GM12878 (cell line): ENCODE results near the gene SPDL1. TPM values are rescaled to one million over a fixed set of nuclear protein-coding genes. Genes with fewer than 3 reads are reported as not detected.

Experiments used
- ATF7 ChIP-seq: fragments of 450-650 bp; IDR thresholded peaks from 2 replicates; pipeline ENCODE4 v1.6.1; 2016; ENCODE audit warnings: low read depth, mild to moderate bottlenecking
- BCL11A ChIP-seq: IDR thresholded peaks from 2 replicates; pipeline ENCODE4 v1.6.1; 2011; ENCODE audit warnings: low read depth, low read length
- CBFB ChIP-seq: IDR thresholded peaks from 2 replicates; pipeline ENCODE4 v1.6.1; 2016; ENCODE audit warnings: antibody characterized with exemption, low read depth
- CBX3 ChIP-seq: fragments of 200-600 bp; sonication (generic); IDR thresholded peaks from 2 replicates; pipeline ENCODE4 v1.6.1; 2016; ENCODE audit warnings: low read depth, borderline replicate concordance
- CREB1 ChIP-seq: IDR thresholded peaks from 2 replicates; pipeline ENCODE4 v1.6.1; 2012; ENCODE audit warnings: low read depth, mild to moderate bottlenecking, inconsistent platforms
- EZH2 ChIP-seq: IDR thresholded peaks from 2 replicates; pipeline ENCODE4 v1.6.1; 2012; ENCODE audit warnings: low read depth, mild to moderate bottlenecking, control low read depth, inconsistent platforms, low read length, borderline replicate concordance; ENCODE audit not compliant: control insufficient read depth
- HDAC6 ChIP-seq: fragments of 200-600 bp; sonication (generic); IDR thresholded peaks from one replicate; pipeline ENCODE4 v1.8.0; 2017; ENCODE audit warnings: antibody characterized with exemption; ENCODE audit not compliant: unreplicated experiment
- IKZF1 ChIP-seq: fragments of 450-650 bp; conservative IDR thresholded peaks from 2 replicates; pipeline ENCODE4 v1.6.1; 2017; ENCODE audit warnings: antibody characterized with exemption, mild to moderate bottlenecking
- IRF5 ChIP-seq: fragments of 450-650 bp; IDR thresholded peaks from 2 replicates; pipeline ENCODE4 v1.6.1; 2017; ENCODE audit warnings: borderline replicate concordance
- NFIC ChIP-seq: IDR thresholded peaks from 2 replicates; pipeline ENCODE4 v1.6.1; 2012; ENCODE audit warnings: low read depth, mild to moderate bottlenecking, inconsistent platforms, low read length, moderate library complexity
- NFXL1 ChIP-seq: fragments of 450-650 bp; IDR thresholded peaks from 2 replicates; pipeline ENCODE4 v1.6.1; 2017; ENCODE audit warnings: antibody characterized with exemption, mild to moderate bottlenecking, borderline replicate concordance
- NFYA ChIP-seq: IDR thresholded peaks from 2 replicates; pipeline ENCODE4 v1.6.1; 2011; ENCODE audit warnings: low read depth, mild to moderate bottlenecking, low read length, improper control_type of control experiment, borderline replicate concordance
- POU2F2 ChIP-seq: IDR thresholded peaks from 3 replicates; pipeline ENCODE4 v1.6.1; 2011; ENCODE audit warnings: low read depth, mild to moderate bottlenecking, low read length, borderline replicate concordance
- SMC3 ChIP-seq: IDR thresholded peaks from 2 replicates; pipeline ENCODE4 v1.6.1; 2011; ENCODE audit warnings: low read length, improper control_type of control experiment, borderline replicate concordance
- TBL1XR1 ChIP-seq: IDR thresholded peaks from 2 replicates; pipeline ENCODE4 v1.6.1; 2012; ENCODE audit warnings: low read depth, low read length, improper control_type of control experiment
- USF1 ChIP-seq: IDR thresholded peaks from 2 replicates; pipeline ENCODE4 v1.6.1; 2011; ENCODE audit warnings: borderline replicate concordance, low read depth, mild to moderate bottlenecking, moderate library complexity, mixed read lengths, low read length; ENCODE audit not compliant: insufficient read depth; ENCODE audit errors: extremely low read length
- WRNIP1 ChIP-seq: IDR thresholded peaks from 2 replicates; pipeline ENCODE4 v1.6.1; 2011; ENCODE audit warnings: low read depth, low read length, improper control_type of control experiment, borderline replicate concordance
- ZNF24 ChIP-seq: fragments of 450-650 bp; IDR thresholded peaks from 2 replicates; pipeline ENCODE4 v1.6.1; 2017; ENCODE audit warnings: antibody characterized with exemption, mild to moderate bottlenecking
- ZSCAN29 ChIP-seq: fragments of 450-650 bp; IDR thresholded peaks from 2 replicates; pipeline ENCODE4 v1.6.1; 2017; ENCODE audit warnings: mild to moderate bottlenecking, moderate library complexity
- ZZZ3 ChIP-seq: IDR thresholded peaks from 2 replicates; pipeline ENCODE4 v1.6.1; 2011; ENCODE audit warnings: low read depth; ENCODE audit not compliant: control insufficient read depth, insufficient read length
- polyA plus RNA-seq, 11 experiments: library from polyadenylated mRNA; depleted of rRNA in 4 of 11; unstranded in 6 of 11; stranded (reverse) in 5 of 11; fragments of >200 nt; fragmentation: Nextera tagmentation in 4 of 11; fragmentation: Illumina TruSeq in 1 of 11; extraction: Ambion mirVana in 4 of 11; extraction: Trizol in 1 of 11; gene quantifications; 1 replicate in 1 of 11; 2 replicates in 10 of 11; pipeline versions ENCODE4 v1.2.1 to v1.2.3, GENCODE V29; 2011 to 2016; ENCODE audit warnings: inconsistent platforms in 2 of 11, missing spikeins in 2 of 11, low read depth in 1 of 11
- total RNA-seq, 4 experiments: library from RNA; depleted of rRNA in 3 of 4; stranded (reverse); fragments of >200 nt in 3 of 4; fragmentation: Illumina TruSeq in 1 of 4; extraction: Trizol in 1 of 4; gene quantifications; 2 replicates each; pipeline versions ENCODE4 v1.2.1 to v1.2.3, GENCODE V29; 2013 to 2021
- TF ChIP-seq, protein P1 (sequence below): IDR thresholded peaks from 2 replicates; pipeline ENCODE4 v1.6.1; 2012; ENCODE audit warnings: mild to moderate bottlenecking, low read depth, low read length
- TF ChIP-seq, protein P2 (sequence below): fragments of 450-650 bp; IDR thresholded peaks from 2 replicates; pipeline ENCODE4 v1.6.1; 2016; ENCODE audit warnings: mild to moderate bottlenecking
- TF ChIP-seq, protein P3 (sequence below): IDR thresholded peaks from 2 replicates; pipeline ENCODE4 v1.6.1; 2012; ENCODE audit warnings: low read depth, low read length, improper control_type of control experiment

The SPDL1 gene
- total and polyA plus RNA-seq, 10 of the 15 experiments (the other 5 are each of a cell fraction or from before 2014, with no cell fraction given) = 34.2 to 69.9 (median 46.0) TPM

GRCh38 chr5:169650701-169651331, 67.2 kb downstream of the SPDL1 start (continued):
- TF ChIP-seq, protein P1, sequence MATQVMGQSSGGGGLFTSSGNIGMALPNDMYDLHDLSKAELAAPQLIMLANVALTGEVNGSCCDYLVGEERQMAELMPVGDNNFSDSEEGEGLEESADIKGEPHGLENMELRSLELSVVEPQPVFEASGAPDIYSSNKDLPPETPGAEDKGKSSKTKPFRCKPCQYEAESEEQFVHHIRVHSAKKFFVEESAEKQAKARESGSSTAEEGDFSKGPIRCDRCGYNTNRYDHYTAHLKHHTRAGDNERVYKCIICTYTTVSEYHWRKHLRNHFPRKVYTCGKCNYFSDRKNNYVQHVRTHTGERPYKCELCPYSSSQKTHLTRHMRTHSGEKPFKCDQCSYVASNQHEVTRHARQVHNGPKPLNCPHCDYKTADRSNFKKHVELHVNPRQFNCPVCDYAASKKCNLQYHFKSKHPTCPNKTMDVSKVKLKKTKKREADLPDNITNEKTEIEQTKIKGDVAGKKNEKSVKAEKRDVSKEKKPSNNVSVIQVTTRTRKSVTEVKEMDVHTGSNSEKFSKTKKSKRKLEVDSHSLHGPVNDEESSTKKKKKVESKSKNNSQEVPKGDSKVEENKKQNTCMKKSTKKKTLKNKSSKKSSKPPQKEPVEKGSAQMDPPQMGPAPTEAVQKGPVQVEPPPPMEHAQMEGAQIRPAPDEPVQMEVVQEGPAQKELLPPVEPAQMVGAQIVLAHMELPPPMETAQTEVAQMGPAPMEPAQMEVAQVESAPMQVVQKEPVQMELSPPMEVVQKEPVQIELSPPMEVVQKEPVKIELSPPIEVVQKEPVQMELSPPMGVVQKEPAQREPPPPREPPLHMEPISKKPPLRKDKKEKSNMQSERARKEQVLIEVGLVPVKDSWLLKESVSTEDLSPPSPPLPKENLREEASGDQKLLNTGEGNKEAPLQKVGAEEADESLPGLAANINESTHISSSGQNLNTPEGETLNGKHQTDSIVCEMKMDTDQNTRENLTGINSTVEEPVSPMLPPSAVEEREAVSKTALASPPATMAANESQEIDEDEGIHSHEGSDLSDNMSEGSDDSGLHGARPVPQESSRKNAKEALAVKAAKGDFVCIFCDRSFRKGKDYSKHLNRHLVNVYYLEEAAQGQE = no peak
- TF ChIP-seq USF1 = no peak
- no peak for TF ChIP-seq EZH2
- peak; percentile 48; the same call in 1 of the 2 replicates for TF ChIP-seq CREB1
- no peak for TF ChIP-seq HDAC6
- no peak for TF ChIP-seq CBX3
- no peak for TF ChIP-seq ZSCAN29
- no peak for TF ChIP-seq ZNF24
- TF ChIP-seq TBL1XR1 = no peak
- no peak for TF ChIP-seq SMC3
- no peak for TF ChIP-seq ZZZ3
- TF ChIP-seq NFIC = peak; percentile 83
- TF ChIP-seq, protein P2, sequence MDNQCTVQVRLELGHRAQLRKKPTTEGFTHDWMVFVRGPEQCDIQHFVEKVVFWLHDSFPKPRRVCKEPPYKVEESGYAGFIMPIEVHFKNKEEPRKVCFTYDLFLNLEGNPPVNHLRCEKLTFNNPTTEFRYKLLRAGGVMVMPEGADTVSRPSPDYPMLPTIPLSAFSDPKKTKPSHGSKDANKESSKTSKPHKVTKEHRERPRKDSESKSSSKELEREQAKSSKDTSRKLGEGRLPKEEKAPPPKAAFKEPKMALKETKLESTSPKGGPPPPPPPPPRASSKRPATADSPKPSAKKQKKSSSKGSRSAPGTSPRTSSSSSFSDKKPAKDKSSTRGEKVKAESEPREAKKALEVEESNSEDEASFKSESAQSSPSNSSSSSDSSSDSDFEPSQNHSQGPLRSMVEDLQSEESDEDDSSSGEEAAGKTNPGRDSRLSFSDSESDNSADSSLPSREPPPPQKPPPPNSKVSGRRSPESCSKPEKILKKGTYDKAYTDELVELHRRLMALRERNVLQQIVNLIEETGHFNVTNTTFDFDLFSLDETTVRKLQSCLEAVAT = peak; percentile 20; the same call in 1 of the 2 replicates
- TF ChIP-seq, protein P3, sequence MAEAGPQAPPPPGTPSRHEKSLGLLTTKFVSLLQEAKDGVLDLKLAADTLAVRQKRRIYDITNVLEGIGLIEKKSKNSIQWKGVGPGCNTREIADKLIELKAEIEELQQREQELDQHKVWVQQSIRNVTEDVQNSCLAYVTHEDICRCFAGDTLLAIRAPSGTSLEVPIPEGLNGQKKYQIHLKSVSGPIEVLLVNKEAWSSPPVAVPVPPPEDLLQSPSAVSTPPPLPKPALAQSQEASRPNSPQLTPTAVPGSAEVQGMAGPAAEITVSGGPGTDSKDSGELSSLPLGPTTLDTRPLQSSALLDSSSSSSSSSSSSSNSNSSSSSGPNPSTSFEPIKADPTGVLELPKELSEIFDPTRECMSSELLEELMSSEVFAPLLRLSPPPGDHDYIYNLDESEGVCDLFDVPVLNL = no peak
- TF ChIP-seq POU2F2 = peak; percentile 90; the same call in 2 of the 3 replicates
- TF ChIP-seq IRF5 = no peak
- TF ChIP-seq BCL11A = 0 out of 2 replicates have a peak, but pooled peaks have one; percentile 16
- no peak for TF ChIP-seq NFYA
- TF ChIP-seq WRNIP1 = no peak
- TF ChIP-seq IKZF1 = peak; percentile 76
- no peak for TF ChIP-seq CBFB
- peak; percentile 36; the same call in 1 of the 2 replicates for TF ChIP-seq ATF7
- no peak for TF ChIP-seq NFXL1
